Fibroblast of the aortic adventitia (primary cell): ENCODE data around the gene PSMB11. TPM values are rescaled to one million over a fixed set of nuclear protein-coding genes. Genes with fewer than 3 reads are reported as not detected.
"Not testable (repeated sequence)": the region's sequence is repeated elsewhere in the genome, so short reads cannot be mapped to it uniquely, and the experiment has no call there.

Experiments used
- DNase-seq: peaks from one replicate; pipeline ENCODE4 v3.0.0-alpha.2; 2010; ENCODE audit warnings: low read depth
- H3K4me3 ChIP-seq: 2 replicates; pipeline ENCODE4 v1.5.1; 2011; ENCODE audit warnings: low read depth, mild to moderate bottlenecking, control low read depth, low read length, moderate library complexity
- CTCF ChIP-seq: IDR thresholded peaks from 2 replicates; pipeline ENCODE4 v1.5.1; 2011; ENCODE audit warnings: mild to moderate bottlenecking, low read length, control low read depth, inconsistent platforms; ENCODE audit not compliant: insufficient read depth
- total RNA-seq: library from RNA; depleted of rRNA; stranded (reverse); fragments of >200 nt; gene quantifications from 2 replicates; pipeline ENCODE4 v1.2.3, GENCODE V29; 2012; ENCODE audit warnings: low replicate concordance

The PSMB11 gene
- total RNA-seq, 1 donor = not detected

DNA sequence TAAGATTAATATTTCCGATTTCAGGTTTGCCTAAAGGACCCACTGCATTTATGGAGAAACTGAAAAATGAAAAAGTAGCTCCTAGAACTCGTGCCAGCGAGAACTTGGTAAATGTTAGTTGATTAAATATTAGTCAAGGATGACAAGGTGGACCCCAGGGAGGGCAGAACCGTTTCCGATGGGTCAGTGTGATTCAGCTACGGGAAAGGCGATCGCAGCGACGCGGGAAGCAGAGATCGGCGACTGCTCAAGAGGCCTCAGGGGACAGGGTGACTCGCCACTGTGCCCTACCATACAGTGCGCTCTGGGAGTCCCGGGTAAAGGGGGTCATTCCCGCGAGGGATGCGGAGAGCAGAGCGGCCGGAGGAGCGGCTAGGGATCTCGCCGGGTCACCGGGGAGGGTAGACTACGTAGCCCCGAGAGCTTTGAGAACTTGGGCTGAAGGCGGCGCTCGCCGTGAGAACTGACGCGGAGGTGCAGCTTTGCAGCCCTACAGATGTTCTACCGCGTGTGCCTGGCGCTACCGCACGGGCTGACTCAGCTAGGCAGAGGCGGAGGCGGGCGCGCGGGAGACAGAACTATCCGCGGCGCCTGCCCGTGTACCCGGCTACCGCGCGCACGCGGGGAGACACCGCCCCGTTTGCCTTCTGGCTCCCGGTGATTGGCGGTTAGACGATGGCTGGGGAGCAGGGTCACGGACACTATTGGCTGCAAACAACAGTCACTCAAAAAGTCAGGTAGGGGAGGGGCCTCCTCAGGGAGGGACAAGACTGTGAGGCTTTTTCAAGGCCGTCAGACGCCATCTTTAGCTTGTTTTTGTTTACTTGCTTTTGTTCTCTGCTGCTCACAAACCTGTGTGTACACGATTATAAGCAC is 35.2 kb upstream of the PSMB11 start:
- TF ChIP-seq CTCF = peak; percentile 43
- H3K4me3 ChIP-seq = peak overlapping the region; percentile 82
- DNase-seq = peak; percentile 98

DNA sequence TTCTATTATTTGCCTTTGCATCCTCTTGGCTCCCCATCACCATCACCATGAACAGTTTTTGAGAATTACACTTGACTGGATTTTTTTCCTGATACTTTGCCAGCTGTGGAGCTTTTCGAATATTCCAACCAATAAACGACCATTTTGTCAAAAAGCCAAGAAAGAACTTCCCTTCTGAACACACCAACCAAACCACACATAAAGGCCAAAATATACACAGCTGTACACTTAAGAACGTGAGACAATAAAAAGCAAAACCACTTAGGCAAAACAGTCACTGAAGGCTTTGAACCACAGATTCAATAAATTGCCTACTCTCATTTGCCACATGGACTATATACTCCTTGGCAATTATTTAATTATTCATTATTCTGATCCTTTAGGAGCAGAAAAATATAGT is 33.2 kb upstream of the PSMB11 start:
- TF ChIP-seq CTCF = no peak
- peak; percentile 8 for DNase-seq
- H3K4me3 ChIP-seq = no peak overlapping the region

GRCh38 chr14:23009483-23009938 is 32.5 kb upstream of the PSMB11 start:
- no peak for DNase-seq
- H3K4me3 ChIP-seq = peak overlapping the region; percentile 54
- no peak for TF ChIP-seq CTCF

DNA sequence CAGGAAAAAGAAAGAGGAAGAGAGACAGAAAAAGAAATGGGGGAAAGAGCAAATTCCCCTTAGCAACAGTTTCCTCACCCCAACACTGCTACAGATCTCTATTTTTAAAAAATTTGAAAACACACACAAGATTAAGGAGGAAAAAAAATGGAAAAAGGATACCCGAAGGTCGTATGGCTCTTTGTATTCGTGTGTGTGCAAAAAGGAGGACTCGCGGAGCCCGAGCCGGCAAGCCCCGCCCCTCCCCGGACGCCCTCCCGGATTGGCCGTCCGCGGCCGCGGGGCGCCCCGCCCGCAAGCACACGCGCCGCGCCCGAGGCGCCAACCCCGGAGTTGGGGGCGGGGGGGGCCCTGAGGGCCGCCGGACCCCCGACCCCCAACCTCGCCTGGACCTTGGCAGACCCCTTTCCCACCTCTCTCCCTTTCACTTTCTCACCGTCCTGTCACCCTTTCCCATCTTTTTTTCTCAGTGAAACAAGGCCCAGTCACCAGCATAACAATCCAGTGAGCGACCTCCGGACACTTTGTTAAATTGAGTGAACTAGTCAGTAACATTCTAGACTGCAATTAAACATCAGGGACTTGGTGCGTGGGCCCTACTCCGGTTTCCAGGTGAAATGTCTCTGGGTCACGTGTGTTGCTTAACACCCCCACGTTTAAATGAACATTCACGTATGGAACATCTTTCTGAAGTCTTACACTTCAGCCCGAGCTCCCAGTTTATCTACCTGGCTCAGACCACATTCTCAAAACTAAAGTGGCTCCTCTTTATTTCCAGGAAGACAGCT is 31.9 kb upstream of the PSMB11 start, which contains the start of gene C14orf93:
Gene C14orf93 (minus strand): TSS at position 205 of the 788 bp plus-strand sequence. CDS start 11,120 bp downstream, outside the sequence.
- peak; percentile 50 for DNase-seq
- no peak for TF ChIP-seq CTCF
- peak within 1 kb of the TSS; percentile 61 for H3K4me3 ChIP-seq

- no peak for DNase-seq
- no peak overlapping the region for H3K4me3 ChIP-seq
- TF ChIP-seq CTCF = no peak
These were observed 28.8 kb upstream of the PSMB11 start for GRCh38 chr14:23013054-23013748.

GRCh38 chr14:23013749-23014054 is 28.3 kb upstream of the PSMB11 start:
- not testable (repeated sequence) for DNase-seq, H3K4me3 ChIP-seq
